Fibroblast of villous mesenchyme (primary cell): Measurements from ENCODE around the gene MNT. TPM values are rescaled to one million over a fixed set of nuclear protein-coding genes. Genes with fewer than 3 reads are reported as not detected.

Experiments
- DNase-seq: peaks from one replicate; pipeline ENCODE4 v3.0.0-alpha.2; 2010; ENCODE audit warnings: low read depth
- H3K4me3 ChIP-seq: 2 replicates; pipeline ENCODE4 v1.5.1; 2011; ENCODE audit warnings: low read depth, mild to moderate bottlenecking, low read length
- CTCF ChIP-seq: IDR thresholded peaks from 2 replicates; pipeline ENCODE4 v1.5.1; 2012; ENCODE audit warnings: low read depth, mild to moderate bottlenecking, low read length; ENCODE audit not compliant: insufficient read depth
- total RNA-seq: library from RNA; depleted of rRNA; stranded (reverse); fragments of >200 nt; gene quantifications from 2 replicates; pipeline ENCODE4 v1.2.3, GENCODE V29; 2012

The MNT gene
- total RNA-seq, 1 donor: 7.8 TPM

- TF ChIP-seq CTCF: no peak
- H3K4me3 ChIP-seq: peak overlapping the region; percentile 97
- peak; percentile 98 for DNase-seq
These were observed 1.0 kb downstream of the MNT start for GRCh38 chr17:2399572-2400473.

- H3K4me3 ChIP-seq: peak overlapping the region; percentile 97
- no peak for TF ChIP-seq CTCF
- DNase-seq: peak; percentile 80
These were observed 1.9 kb downstream of the MNT start for GRCh38 chr17:2398655-2399571.

- TF ChIP-seq CTCF: no peak
- H3K4me3 ChIP-seq: peak overlapping the region; percentile 47
- DNase-seq: no peak
These were observed 2.7 kb downstream of the MNT start for GRCh38 chr17:2398182-2398581.

- TF ChIP-seq CTCF: no peak
- H3K4me3 ChIP-seq: peak overlapping the region; percentile 37
- DNase-seq: no peak
These were observed 3.4 kb downstream of the MNT start for GRCh38 chr17:2397247-2398171.

GRCh38 chr17:2396568-2397246 is 4.2 kb downstream of the MNT start:
- DNase-seq: peak; percentile 100
- peak overlapping the region; percentile 52 for H3K4me3 ChIP-seq
- TF ChIP-seq CTCF: no peak
